Ishikawa (cell line): Measurements from ENCODE around the gene MAK.

ENCODE experiments used
- EP300 ChIP-seq: IDR thresholded peaks from 2 replicates; pipeline ENCODE4 v1.6.1; 2012; ENCODE audit warnings: borderline replicate concordance
- FOXM1 ChIP-seq: IDR thresholded peaks from 2 replicates; pipeline ENCODE4 v1.6.1; 2012; ENCODE audit warnings: low read depth, borderline replicate concordance
- TEAD4 ChIP-seq: IDR thresholded peaks from 2 replicates; pipeline ENCODE4 v1.6.1; 2012

DNA sequence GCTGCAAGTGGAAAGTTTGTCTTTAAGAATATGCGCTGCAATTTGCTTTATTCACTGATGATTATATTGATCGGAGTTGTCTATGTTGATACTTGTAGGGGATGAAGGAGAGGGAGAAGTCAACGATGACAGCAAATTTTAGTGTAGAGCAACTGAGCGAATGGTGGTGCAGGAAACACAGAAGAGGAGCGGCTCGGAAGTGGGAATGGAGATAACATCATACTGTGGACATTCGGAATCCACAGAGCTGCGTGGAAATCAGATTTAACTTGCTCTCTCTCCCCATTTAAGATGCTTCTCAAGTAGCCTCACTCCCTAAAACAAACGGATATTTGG is 91.5 kb downstream of the MAK start:
- TF ChIP-seq TEAD4 = no peak
- TF ChIP-seq FOXM1 = no peak
- no peak for TF ChIP-seq EP300
